HL-60 (cell line): ENCODE measurements around the gene TMEM140.

ENCODE experiments used
- DNase-seq, 2 experiments: peaks; one replicate each; pipeline ENCODE4 v3.0.0-alpha.2; 2010 to 2020; ENCODE audit warnings: low read depth in 1 of 2, low spot score in 1 of 2
- H3K27ac ChIP-seq: fragments of 250-450 bp; sonication (Bioruptor Pico); replicated peaks from 2 replicates; pipeline ENCODE4 v1.5.1; 2020; ENCODE audit warnings: mild to moderate bottlenecking, moderate library complexity
- H3K27me3 ChIP-seq: fragments of 250-450 bp; sonication (Bioruptor Pico); 2 replicates; pipeline ENCODE4 v1.5.1; 2021; ENCODE audit warnings: mild to moderate bottlenecking, moderate library complexity; ENCODE audit not compliant: insufficient read depth, poor library complexity, severe bottlenecking
- H3K4me3 ChIP-seq: replicated peaks from 2 replicates; pipeline ENCODE4 v1.5.1; 2011; ENCODE audit warnings: mild to moderate bottlenecking, control low read depth, low read length; ENCODE audit not compliant: insufficient read depth
- GABPA ChIP-seq: IDR thresholded peaks from 2 replicates; pipeline ENCODE4 v1.6.1; 2012; ENCODE audit warnings: low read depth
- POLR2AphosphoS5 ChIP-seq: IDR thresholded peaks from 2 replicates; pipeline ENCODE4 v1.6.1; 2012; ENCODE audit warnings: low read depth
- SPI1 ChIP-seq: IDR thresholded peaks from 2 replicates; pipeline ENCODE4 v1.6.1; 2012; ENCODE audit warnings: low read depth, mild to moderate bottlenecking, borderline replicate concordance
- TF ChIP-seq, protein P1 (sequence below): IDR thresholded peaks from one replicate; pipeline ENCODE4 v1.5.1; 2011; ENCODE audit warnings: low read length, control low read depth, inconsistent platforms; ENCODE audit not compliant: insufficient read depth
- TF ChIP-seq, protein P2 (sequence below): IDR thresholded peaks from 2 replicates; pipeline ENCODE4 v1.6.1; 2012; ENCODE audit warnings: low read depth; ENCODE audit not compliant: insufficient replicate concordance

Gene TMEM140

DNA sequence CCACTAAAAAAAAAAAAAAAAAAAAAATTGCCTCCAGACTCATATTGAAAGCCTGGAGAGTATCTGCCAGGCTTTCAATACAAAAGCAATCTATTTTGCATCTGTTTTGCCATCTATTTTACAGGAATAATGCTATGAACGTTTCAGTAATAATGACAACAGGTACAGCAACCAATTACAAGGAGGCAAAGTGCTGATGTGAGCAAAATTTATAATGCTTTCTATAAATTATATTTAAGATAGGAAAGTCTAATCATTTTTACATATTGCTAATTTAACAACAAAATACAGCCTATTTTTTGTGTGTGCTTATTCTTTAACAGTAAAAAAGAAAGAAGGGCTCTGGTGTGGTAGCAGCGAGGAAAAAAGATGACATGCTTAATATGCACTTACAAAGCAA lies 53.5 kb downstream of the TMEM140 start:
- Histone ChIP-seq H3K27me3 (no peaks in the 10 kb centered on the region), H3K27ac (no peak overlapping the region), H3K4me3 (no peak overlapping the region)
- TF ChIP-seq, protein P1, sequence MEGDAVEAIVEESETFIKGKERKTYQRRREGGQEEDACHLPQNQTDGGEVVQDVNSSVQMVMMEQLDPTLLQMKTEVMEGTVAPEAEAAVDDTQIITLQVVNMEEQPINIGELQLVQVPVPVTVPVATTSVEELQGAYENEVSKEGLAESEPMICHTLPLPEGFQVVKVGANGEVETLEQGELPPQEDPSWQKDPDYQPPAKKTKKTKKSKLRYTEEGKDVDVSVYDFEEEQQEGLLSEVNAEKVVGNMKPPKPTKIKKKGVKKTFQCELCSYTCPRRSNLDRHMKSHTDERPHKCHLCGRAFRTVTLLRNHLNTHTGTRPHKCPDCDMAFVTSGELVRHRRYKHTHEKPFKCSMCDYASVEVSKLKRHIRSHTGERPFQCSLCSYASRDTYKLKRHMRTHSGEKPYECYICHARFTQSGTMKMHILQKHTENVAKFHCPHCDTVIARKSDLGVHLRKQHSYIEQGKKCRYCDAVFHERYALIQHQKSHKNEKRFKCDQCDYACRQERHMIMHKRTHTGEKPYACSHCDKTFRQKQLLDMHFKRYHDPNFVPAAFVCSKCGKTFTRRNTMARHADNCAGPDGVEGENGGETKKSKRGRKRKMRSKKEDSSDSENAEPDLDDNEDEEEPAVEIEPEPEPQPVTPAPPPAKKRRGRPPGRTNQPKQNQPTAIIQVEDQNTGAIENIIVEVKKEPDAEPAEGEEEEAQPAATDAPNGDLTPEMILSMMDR = no peak
- TF ChIP-seq POLR2AphosphoS5 = no peak
- DNase-seq = no peak

DNA sequence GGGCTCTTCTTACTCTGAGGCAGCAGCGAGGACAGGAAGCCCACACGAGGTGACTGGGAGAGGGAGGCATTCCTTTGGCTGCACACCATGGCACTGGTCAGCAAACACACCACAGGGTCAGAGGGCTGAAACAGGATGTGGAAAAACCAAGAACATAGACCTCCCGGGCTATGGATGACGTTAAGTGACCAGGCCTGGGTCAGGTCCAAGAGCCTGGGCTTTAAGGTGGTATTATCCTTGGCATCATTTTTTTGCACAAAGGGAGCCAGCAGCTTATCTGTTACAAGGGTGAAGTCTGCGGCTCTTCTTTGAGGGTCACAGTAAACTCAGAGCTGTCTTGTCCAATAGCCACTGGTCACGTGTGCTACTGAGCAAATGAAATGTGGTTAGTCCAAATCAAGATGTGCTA lies 56.5 kb downstream of the TMEM140 start:
- H3K27ac ChIP-seq = no peak overlapping the region
- H3K27me3 ChIP-seq = no peaks in the 10 kb centered on the region
- TF ChIP-seq, protein P2, sequence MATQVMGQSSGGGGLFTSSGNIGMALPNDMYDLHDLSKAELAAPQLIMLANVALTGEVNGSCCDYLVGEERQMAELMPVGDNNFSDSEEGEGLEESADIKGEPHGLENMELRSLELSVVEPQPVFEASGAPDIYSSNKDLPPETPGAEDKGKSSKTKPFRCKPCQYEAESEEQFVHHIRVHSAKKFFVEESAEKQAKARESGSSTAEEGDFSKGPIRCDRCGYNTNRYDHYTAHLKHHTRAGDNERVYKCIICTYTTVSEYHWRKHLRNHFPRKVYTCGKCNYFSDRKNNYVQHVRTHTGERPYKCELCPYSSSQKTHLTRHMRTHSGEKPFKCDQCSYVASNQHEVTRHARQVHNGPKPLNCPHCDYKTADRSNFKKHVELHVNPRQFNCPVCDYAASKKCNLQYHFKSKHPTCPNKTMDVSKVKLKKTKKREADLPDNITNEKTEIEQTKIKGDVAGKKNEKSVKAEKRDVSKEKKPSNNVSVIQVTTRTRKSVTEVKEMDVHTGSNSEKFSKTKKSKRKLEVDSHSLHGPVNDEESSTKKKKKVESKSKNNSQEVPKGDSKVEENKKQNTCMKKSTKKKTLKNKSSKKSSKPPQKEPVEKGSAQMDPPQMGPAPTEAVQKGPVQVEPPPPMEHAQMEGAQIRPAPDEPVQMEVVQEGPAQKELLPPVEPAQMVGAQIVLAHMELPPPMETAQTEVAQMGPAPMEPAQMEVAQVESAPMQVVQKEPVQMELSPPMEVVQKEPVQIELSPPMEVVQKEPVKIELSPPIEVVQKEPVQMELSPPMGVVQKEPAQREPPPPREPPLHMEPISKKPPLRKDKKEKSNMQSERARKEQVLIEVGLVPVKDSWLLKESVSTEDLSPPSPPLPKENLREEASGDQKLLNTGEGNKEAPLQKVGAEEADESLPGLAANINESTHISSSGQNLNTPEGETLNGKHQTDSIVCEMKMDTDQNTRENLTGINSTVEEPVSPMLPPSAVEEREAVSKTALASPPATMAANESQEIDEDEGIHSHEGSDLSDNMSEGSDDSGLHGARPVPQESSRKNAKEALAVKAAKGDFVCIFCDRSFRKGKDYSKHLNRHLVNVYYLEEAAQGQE = no peak
- TF ChIP-seq GABPA (no peak), POLR2AphosphoS5 (no peak), SPI1 (no peak)
- TF ChIP-seq, protein P1 = no peak
- DNase-seq = no peak
- no peak overlapping the region for H3K4me3 ChIP-seq

DNA sequence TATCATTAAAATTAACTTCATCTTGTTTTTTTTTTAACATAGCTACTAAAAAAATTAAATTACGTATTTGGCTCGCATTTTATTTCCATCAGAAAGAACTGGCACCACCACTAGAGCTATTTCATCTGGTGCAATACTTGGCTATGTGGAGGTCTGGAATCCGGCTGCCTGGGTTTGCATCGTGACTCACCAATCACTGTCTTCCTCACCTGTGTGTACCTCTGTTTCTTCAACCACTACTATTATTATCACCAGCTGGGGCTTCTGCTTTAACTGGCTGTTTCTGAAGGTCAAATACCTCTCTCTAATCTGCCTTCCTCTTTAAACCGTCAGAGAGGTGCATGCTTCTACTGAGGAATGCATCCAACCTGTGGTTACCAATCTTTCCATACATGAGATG lies 57.0 kb downstream of the TMEM140 start:
- no peak overlapping the region for H3K27ac ChIP-seq
- no peak for TF ChIP-seq GABPA
- no peak for DNase-seq
- H3K27me3 ChIP-seq = no peaks in the 10 kb centered on the region
- no peak overlapping the region for H3K4me3 ChIP-seq

DNA sequence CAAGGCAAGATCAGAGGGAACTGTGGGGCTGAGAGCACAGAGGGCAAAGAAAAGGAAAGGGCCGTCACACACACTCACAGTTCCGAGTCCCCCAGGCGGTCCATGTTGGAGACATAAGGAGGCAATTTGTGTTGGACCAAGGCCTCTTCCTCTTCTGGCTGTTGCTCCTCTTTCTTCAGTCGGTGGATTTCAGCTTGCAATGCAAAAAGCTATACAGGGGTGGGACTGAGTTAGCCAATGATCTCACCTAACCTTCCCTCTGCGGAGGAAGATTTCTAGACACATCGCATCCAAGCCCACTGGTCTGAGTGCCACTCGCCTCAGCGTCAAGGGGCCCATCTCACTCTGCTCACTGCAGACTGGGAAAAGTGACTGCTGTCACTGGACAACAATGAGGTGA lies 58.0 kb downstream of the TMEM140 start:
- H3K27me3 ChIP-seq = no peaks in the 10 kb centered on the region
- TF ChIP-seq GABPA (no peak), POLR2AphosphoS5 (no peak), SPI1 (no peak)
- TF ChIP-seq, protein P2 = no peak
- DNase-seq = no peak
- H3K27ac ChIP-seq = no peak overlapping the region
- no peak overlapping the region for H3K4me3 ChIP-seq

DNA sequence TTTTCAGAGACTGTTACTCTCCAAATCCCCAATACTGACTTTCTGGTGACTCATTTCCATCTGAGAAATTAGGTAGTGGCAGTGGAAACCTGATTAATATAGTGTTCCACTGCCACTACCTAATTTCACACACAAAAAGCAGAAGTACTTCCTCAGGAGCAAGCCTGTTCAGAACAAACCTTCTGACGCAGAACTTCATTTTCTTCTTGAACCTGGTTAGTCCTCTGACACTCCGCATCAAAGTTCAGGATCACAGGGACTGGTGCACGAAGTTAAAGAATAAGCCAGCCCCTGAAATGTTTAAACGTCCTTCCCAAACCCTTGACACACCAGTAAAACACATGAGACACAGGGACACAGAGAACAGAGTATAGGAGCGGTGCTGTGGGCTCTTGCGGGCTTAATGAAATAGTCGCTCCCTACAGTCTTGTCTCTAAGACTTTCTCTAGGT lies 59.1 kb downstream of the TMEM140 start:
- Histone ChIP-seq H3K4me3 (no peak overlapping the region), H3K27ac (no peak overlapping the region), H3K27me3 (no peaks in the 10 kb centered on the region)
- no peak for TF ChIP-seq POLR2AphosphoS5
- peak; percentile 38; the same call in 1 of the 2 replicates for TF ChIP-seq SPI1
- TF ChIP-seq, protein P1 = no peak
- DNase-seq = peak; percentile 1 to 14
